Stimulated activated CD4-positive, alpha-beta T cell treated with anti-CD3 and anti-CD28 coated beads, Interleukin-12 subunit alpha, Interleukin-12 subunit beta, amount 100 ng/mL, for 48 hours (primary cell): ENCODE results near the gene AP4S1.
"Not testable (repeated sequence)": the region's sequence is repeated elsewhere in the genome, so short reads cannot be mapped to it uniquely, and the experiment has no call there.

ENCODE experiments used
- DNase-seq, 3 donors: peaks; one replicate each; pipeline ENCODE4 v3.0.0-alpha.2; 2020; ENCODE audit warnings: low read depth in 2 of 3, low spot score in 1 of 3

AP4S1 gene

GRCh38 chr14:31084385-31084784 lies 58.9 kb downstream of the AP4S1 start:
- no peak for DNase-seq

- no peak for DNase-seq
Measured at GRCh38 chr14:31085027-31085426, 59.6 kb downstream of the AP4S1 start.

DNA sequence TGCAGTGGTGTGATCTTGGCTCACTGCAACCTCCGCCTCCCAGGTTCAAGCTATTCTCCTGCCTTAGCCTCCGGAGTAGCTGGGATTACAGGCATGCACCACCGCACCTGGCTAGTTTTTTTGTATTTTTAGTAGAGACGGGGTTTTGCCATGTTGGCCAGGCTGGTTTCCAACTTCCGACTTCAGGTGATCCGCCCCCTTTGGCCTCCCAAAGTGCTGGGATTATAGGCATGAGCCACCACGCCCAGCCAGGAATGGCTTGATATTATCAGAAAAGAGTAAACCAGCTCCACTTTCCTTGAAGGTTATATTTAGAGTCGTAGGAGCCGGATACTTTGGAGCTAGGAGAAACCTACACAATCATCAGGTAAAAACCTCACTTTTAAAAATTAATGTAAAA lies 61.0 kb downstream of the AP4S1 start:
- DNase-seq: not testable (repeated sequence)

DNA sequence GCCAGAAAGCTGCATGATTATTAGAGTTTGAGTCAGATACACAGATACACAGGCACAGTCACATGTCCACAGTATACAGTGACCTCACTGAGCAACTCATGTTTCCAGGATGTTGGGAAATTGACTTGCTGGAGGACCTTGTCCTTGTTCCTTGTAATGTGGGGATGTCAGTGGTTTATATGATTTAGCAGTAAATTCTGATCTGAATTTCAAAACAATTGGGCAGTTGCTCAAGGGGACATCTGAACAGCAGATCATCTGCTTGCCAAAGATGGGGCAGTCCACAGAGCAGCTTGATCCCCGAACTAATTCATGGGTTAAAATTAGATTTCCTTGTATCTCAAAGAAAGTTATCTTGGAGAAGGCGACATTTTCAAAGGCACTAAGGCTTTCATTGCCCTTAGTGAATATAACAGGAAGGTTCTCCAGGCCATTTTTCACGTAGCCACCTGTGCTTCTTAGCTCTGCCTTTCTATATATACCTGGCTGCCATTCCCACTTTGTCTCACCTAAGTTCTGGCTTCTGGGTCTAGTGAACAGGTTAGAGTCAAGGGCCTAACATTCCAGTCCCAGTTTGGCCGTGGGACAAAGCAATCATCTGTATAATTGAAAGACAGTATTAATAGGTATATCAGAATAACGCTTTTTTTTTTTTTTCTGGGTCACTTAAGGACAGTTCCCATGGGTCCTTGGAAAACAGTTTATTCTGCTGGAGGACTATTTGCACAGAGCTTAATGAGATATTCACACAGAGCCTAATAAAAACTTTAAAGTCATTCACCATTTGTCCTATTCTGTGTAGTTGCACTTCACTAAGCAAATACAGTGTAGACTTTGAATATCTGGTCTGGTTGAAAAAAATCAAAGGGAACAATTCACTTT lies 65.7 kb downstream of the AP4S1 start:
- no peak for DNase-seq

- no peak for DNase-seq
Measured at GRCh38 chr14:31092160-31092708, 66.8 kb downstream of the AP4S1 start.

DNA sequence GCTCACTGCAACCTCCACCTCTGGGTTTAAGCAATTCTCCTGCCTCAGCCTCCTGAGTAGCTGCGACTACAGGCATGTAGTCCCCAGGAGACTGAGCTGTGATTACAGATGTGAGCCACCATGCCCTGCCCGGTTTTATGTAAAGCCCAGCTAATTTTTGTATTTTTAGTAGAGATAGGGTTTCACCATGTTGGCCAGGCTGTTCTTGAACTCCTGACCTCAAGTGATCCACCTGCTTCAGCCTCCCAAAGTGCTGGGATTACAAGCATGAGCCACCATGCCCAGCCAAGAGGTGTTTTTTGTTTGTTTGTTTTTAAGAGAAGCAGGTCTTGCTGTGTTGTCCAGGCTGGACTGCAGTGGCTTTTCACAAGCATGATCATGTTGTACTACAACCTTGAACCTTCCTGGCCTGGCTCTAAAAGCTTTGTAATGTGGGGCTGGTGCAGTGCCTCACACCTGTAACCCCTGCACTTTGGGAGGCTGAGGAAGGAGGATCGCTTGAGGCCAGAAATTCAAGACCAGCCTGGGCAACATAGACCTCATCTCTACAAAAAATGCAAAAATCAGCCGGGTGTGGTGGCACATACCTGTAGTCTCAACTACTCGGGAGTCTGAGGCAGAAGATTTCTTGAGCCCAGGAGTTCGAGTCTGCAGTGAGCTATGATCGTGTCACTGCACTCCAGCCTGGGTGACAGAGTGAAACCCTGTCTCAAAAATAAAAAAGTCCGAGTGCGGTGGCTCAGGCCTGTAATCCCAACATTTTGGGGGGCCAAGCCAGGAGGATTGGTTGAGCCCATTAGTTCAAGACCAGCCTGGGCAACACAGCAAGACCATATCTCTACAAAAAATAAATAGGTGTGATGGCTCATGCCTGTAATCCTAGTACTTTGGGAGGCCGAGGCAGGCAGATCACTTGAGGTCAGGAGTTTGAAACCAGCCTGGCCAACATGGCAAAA lies 68.7 kb downstream of the AP4S1 start:
- not testable (repeated sequence) for DNase-seq

DNA sequence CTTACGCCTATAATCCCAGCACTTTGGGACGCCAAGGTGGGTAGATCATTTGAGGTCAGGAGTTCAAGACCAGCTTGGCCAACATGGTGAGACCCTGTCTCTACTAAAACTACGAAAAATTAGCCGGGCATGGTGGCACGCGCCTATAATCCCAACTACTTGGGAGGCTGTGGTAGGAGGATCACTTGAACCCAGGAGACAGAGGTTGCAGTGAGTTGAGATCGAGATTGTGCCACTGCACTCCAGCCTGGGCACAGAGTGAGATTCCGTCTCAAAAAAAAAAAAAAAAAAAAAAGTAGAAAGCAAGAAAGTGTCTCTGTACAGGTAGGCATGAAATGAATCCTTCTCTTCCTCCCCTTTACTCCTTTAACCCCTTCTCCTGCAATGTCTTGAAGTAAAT lies 70.4 kb downstream of the AP4S1 start:
- not testable (repeated sequence) for DNase-seq

DNA sequence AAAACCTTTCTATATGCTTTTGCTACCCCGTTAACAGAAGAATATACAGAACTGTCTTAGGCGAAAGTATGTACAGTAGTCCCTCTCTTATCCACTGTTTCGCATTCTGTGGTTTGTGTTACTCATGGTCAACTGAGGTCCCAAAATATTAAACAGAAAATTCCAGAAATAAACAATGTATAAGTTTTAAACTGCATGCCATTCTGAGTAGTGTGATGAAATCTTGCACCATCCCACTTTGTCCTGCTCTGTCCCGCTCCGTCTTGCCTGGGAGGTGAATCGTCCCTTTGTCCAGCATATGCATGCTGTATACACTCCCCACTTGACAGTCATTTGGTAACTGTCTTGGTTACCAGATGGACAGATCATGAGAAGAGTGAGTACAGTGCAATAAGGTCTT lies 70.8 kb downstream of the AP4S1 start:
- no peak for DNase-seq

- DNase-seq: no peak
Measured at GRCh38 chr14:31097081-31097480, 71.6 kb downstream of the AP4S1 start.

GRCh38 chr14:31106768-31107167 lies 81.3 kb downstream of the AP4S1 start:
- DNase-seq: no peak

DNA sequence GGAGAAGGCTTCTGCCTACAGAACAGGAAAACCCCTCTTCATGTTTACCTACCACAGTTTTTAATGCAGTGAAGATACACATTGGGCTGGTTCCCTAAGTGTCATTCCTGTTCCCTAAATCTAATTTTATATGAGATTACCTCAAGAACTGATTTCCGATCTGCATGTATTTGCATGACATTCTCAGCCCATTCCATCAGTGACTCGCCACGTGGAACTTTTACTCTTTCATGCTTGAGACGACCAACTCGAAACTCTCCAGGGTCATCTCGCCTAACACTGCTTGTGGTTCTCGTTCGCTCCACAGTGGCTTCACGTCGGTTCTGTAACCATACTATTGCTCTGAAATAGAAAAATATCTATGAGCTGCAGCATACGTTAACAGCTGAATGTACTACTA lies 83.8 kb downstream of the AP4S1 start:
- DNase-seq: no peak

- no peak for DNase-seq
Measured at GRCh38 chr14:31110872-31111271, 85.4 kb downstream of the AP4S1 start.

DNA sequence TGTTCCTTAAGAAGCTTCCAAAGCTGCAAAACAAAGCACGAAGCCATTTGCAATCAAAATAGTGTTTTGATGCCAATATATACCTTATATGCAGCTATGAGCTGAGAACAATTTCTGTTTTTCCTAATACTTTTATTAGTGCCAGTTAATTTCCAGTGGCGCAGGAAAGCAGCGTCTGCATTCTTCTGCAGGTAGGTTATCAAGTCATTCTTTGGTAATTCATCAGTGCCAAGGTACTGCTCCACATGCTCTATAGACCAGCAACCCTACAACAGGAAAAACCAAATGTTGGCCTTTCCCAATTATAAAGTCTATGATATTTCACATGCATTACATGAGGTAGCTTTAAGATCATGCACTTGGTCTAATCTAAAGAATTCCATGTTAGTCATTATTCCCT lies 88.3 kb downstream of the AP4S1 start:
- no peak for DNase-seq

DNA sequence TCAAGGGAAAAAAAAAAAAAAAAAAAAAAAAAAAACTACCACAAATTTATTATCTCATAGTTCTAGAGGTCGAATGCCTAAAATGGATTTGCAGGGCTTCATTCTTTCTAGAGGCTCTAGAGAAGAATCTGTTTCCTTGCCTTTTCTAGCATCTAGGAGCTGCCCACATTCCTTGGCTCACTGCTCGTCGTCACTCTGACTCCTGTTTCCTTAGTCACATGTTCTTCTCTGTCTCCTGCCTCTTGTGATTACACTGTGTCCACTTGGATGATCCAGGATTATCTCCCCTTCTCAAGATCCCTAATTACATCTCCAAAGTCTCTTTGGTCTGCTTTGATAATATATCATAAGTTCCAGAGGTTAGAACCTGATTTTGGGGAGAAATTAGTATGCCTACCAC lies 93.4 kb downstream of the AP4S1 start:
- DNase-seq: no peak

DNA sequence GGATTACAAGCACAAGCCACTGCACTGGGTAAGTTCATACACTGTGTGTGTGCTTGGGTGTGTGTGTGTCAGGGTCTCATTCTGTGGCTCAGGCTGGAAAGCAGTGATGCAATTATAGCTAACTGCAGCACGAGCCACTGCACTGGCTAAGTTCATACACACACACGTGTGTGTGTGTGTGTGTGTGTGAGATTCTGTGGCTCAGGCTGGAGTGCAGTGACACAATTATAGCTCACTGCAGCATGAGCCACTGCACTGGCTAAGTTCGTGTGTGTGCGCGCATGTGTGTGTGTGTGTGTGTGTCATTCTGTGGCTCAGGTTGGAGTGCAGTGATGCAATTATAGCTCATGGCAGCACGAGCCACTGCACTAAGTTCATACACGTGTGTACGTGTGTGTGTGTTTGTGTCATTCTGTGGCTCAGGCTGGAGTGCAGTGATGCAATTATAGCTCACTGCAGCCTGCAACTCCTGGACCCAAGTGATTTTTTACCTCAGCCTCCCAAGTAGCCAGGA lies 96.7 kb downstream of the AP4S1 start:
- DNase-seq: no peak

DNA sequence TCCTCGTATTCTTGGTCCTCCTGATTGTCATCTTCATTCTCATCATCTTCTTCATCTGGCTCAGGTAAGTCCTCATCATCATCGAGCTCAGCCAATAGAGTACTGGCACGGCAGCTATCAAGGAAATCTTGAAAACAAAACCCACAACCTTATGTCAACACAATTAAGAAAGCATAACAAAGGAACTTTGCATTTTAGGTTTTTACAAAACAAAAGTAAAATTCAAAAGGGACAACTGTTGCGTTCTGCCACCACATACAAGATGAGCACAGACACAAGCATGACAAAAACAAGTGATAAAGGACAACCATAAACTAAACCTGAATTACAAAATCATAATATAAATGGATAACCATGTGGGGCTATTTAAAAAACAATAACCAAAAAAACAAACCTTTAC lies 97.5 kb downstream of the AP4S1 start:
- no peak for DNase-seq

DNA sequence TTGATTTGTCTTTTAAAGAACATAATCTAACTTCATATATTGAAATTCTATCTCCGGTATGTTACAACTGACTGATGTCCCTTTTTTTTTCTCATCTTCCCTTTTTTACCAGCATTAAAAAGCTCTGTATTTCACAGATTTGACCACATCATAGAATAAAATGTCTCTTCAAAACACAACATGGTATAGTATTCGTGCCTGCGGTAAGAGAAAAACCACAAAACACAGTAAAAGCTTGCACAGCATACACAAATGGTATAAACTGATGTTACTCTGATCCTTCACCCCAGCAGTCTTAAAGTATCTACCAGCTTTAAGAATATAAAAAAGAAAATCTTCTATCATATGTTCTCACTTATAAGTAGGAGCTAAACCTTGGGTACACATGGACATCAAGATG lies 98.7 kb downstream of the AP4S1 start:
- DNase-seq: no peak

- no peak for DNase-seq
Measured at GRCh38 chr14:31125231-31125630, 99.8 kb downstream of the AP4S1 start.

DNA sequence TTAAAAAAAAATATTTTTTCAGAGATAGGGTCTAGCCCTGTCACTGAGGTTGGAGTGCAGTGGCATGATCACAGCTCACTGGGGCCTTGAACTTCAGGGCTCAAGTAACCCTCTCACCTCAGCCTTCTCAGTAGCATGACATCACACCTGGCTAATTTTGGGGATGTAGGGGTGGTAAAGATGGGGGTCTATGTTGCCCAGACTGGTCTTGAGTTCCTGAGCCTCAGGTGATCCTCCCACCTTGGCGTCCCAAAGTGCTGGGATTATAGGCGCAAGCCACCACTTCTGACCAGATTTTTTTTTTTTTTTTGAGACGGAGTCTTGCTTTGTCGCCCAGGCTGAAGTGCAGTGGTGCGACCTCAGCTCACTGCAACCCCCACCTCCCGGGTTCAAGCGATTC lies 101.2 kb downstream of the AP4S1 start:
- DNase-seq: no peak

DNA sequence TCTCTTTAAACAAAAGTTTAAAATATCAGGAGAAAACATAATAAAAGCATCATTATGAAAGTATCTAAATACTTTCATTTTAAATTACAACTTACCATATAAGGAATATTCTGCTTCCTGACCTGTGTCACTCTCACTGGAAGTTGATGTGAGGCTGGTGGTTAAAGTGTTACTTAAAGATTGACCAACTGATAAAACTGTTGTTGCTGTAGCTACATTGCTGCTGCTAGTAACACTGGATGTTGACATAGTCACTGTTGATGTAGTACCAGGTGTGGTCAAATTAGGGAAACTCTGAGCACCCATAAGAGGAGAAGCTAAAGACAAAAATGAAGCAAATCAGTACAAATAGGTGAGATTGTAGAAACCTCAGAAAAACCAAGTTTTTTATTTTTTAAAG lies 102.2 kb downstream of the AP4S1 start:
- peak in 1 of 3 donors; percentile 2 for DNase-seq
